Thoracic aorta (tissue), 2 donors: ENCODE data around the gene STRN4. TPM values are rescaled to one million over a fixed set of nuclear protein-coding genes. Genes with fewer than 3 reads are reported as not detected.

Source experiments
- ATAC-seq: fragments of 150-250 bp; one replicate; pipeline ENCODE4 v1.8.0; 2017; ENCODE audit warnings: low read depth; ENCODE audit not compliant: insufficient number of reproducible peaks, low FRiP score
- DNase-seq: peaks from one replicate; pipeline ENCODE4 v3.0.0-alpha.2; 2020; ENCODE audit warnings: low spot score
- H3K27ac ChIP-seq, 2 donors: fragments of 200-600 bp; sonication (generic); 1 replicate in 1 of 2; 2 replicates in 1 of 2; pipeline ENCODE4 v1.5.1; 2016; ENCODE audit warnings: mild to moderate bottlenecking in 2 of 2, moderate library complexity in 2 of 2
- H3K27me3 ChIP-seq: fragments of 200-600 bp; sonication (generic); replicated peaks from 2 replicates; pipeline ENCODE4 v1.6.0; 2016; ENCODE audit warnings: mild to moderate bottlenecking; ENCODE audit not compliant: insufficient read depth
- H3K36me3 ChIP-seq: fragments of 200-600 bp; sonication (generic); one replicate; pipeline ENCODE4 v1.5.1; 2016
- H3K4me1 ChIP-seq, 2 donors: fragments of 200-600 bp; sonication (generic); 1 replicate in 1 of 2; 2 replicates in 1 of 2; pipeline versions ENCODE4 v1.5.1 to v1.6.0; 2016; ENCODE audit warnings: low read depth in 2 of 2, mild to moderate bottlenecking in 1 of 2; ENCODE audit not compliant: control insufficient read depth in 1 of 2
- H3K4me3 ChIP-seq: fragments of 200-600 bp; sonication (generic); 2 replicates; pipeline ENCODE4 v1.5.1; 2016; ENCODE audit warnings: mild to moderate bottlenecking
- H3K9me3 ChIP-seq: fragments of 200-600 bp; sonication (generic); 2 replicates; pipeline ENCODE4 v1.5.1; 2016
- CTCF ChIP-seq: fragments of 200-600 bp; sonication (generic); IDR thresholded peaks from one replicate; pipeline ENCODE4 v1.5.1; 2019; ENCODE audit warnings: antibody characterized with exemption
- total RNA-seq, 2 donors: library from RNA; depleted of rRNA; stranded (reverse); fragments of >200 nt; gene quantifications; one replicate each; pipeline versions ENCODE4 v1.1.0 to v1.2.3, GENCODE V29; 2016

Gene STRN4
- total RNA-seq, 2 donors from 2014 or later = 60.9 to 66.7 TPM

- Histone ChIP-seq H3K4me3 (no peak overlapping the region), H3K9me3 (no peaks in the 10 kb centered on the region), H3K27me3 (no peaks in the 10 kb centered on the region), H3K36me3 (peaks cover 72% of the 10 kb centered on the region), H3K27ac (no peak overlapping the region), H3K4me1 (no peaks in the 10 kb centered on the region)
- TF ChIP-seq CTCF = no peak
- DNase-seq (no peak), ATAC-seq (no peak)
These were observed 53.1 kb downstream of the STRN4 start for GRCh38 chr19:46692918-46693722.

GRCh38 chr19:46691948-46692347 is 54.3 kb downstream of the STRN4 start:
- peaks cover 80% of the 10 kb centered on the region for H3K36me3 ChIP-seq
- DNase-seq (no peak), ATAC-seq (no peak)
- H3K9me3 ChIP-seq = no peaks in the 10 kb centered on the region
- H3K27me3 ChIP-seq = no peaks in the 10 kb centered on the region
- no peak overlapping the region for H3K27ac ChIP-seq
- no peak for TF ChIP-seq CTCF
- no peaks in the 10 kb centered on the region for H3K4me1 ChIP-seq
- H3K4me3 ChIP-seq = no peak overlapping the region

GRCh38 chr19:46691104-46691503 is 55.1 kb downstream of the STRN4 start:
- ATAC-seq (no peak), DNase-seq (no peak)
- Histone ChIP-seq H3K36me3 (peaks cover 78% of the 10 kb centered on the region), H3K27ac (no peak overlapping the region), H3K4me1 (no peaks in the 10 kb centered on the region), H3K4me3 (no peak overlapping the region), H3K27me3 (no peaks in the 10 kb centered on the region), H3K9me3 (no peaks in the 10 kb centered on the region)
- TF ChIP-seq CTCF = no peak

GRCh38 chr19:46689358-46689757 is 56.9 kb downstream of the STRN4 start:
- no peak for TF ChIP-seq CTCF
- no peaks in the 10 kb centered on the region for H3K27me3 ChIP-seq
- H3K4me1 ChIP-seq = no peaks in the 10 kb centered on the region
- H3K4me3 ChIP-seq = no peak overlapping the region
- peaks cover 80% of the 10 kb centered on the region for H3K36me3 ChIP-seq
- ATAC-seq = no peak
- no peak for DNase-seq
- H3K27ac ChIP-seq = no peak overlapping the region
- no peaks in the 10 kb centered on the region for H3K9me3 ChIP-seq

GRCh38 chr19:46687438-46688145 is 58.7 kb downstream of the STRN4 start:
- ATAC-seq = no peak
- TF ChIP-seq CTCF = no peak
- no peak overlapping the region for H3K4me3 ChIP-seq
- no peaks in the 10 kb centered on the region for H3K27me3 ChIP-seq
- no peaks in the 10 kb centered on the region for H3K4me1 ChIP-seq
- H3K36me3 ChIP-seq = peaks cover 69% of the 10 kb centered on the region
- no peak overlapping the region for H3K27ac ChIP-seq
- no peak for DNase-seq
- no peaks in the 10 kb centered on the region for H3K9me3 ChIP-seq
